SK-N-SH treated with all-trans-retinoic acid at 6 μM for 48 hours (cell line): Measurements from ENCODE around the gene PTRH2.

ENCODE experiments used
- ATAC-seq: fragments of 200-7000 bp; cut with Tn5 transposase; 3 replicates; pipeline ENCODE4 v1.9.1; 2020; ENCODE audit warnings: mild to moderate bottlenecking, moderate library complexity
- ARNTL ChIP-seq: fragments of 450-650 bp; formaldehyde crosslinking; IDR thresholded peaks from 2 replicates; pipeline ENCODE4 v1.5.0; 2020; ENCODE audit warnings: low read depth, mild to moderate bottlenecking, moderate library complexity, borderline replicate concordance
- BACH2 ChIP-seq: fragments of 250-450 bp; sonication (Bioruptor Pico); IDR thresholded peaks from 2 replicates; pipeline ENCODE4 v1.9.0; 2021; ENCODE audit warnings: mild to moderate bottlenecking, borderline replicate concordance
- GLIS3 ChIP-seq: fragments of 250-450 bp; sonication (Bioruptor Pico); IDR thresholded peaks from 2 replicates; pipeline ENCODE4 v1.5.0; 2020; ENCODE audit warnings: mild to moderate bottlenecking, moderate library complexity
- ISL1 ChIP-seq: fragments of 250-450 bp; sonication (Bioruptor Pico); IDR thresholded peaks from 2 replicates; pipeline ENCODE4 v2.1.2; 2022; ENCODE audit warnings: mild to moderate bottlenecking, moderate library complexity
- OSR1 ChIP-seq: fragments of 250-450 bp; sonication (Bioruptor Pico); IDR thresholded peaks from 2 replicates; pipeline ENCODE4 v1.8.0; 2022; ENCODE audit warnings: moderate library complexity, mild to moderate bottlenecking, inconsistent platforms
- PATZ1 ChIP-seq: fragments of 250-450 bp; sonication (Bioruptor Pico); IDR thresholded peaks from 2 replicates; pipeline ENCODE4 v1.8.0; 2020; ENCODE audit warnings: mild to moderate bottlenecking, moderate library complexity, borderline replicate concordance
- POU6F1 ChIP-seq: fragments of 250-450 bp; sonication (Bioruptor Pico); IDR thresholded peaks from 2 replicates; pipeline ENCODE4 v1.8.0; 2021; ENCODE audit warnings: low read depth, mild to moderate bottlenecking, moderate library complexity, borderline replicate concordance
- PPARA ChIP-seq: fragments of 250-450 bp; sonication (Bioruptor Pico); IDR thresholded peaks from 2 replicates; pipeline ENCODE4 v1.5.0; 2020; ENCODE audit warnings: mild to moderate bottlenecking, borderline replicate concordance
- RARB ChIP-seq: fragments of 250-450 bp; sonication (Bioruptor Pico); IDR thresholded peaks from 2 replicates; pipeline ENCODE4 v1.8.0; 2021; ENCODE audit warnings: mild to moderate bottlenecking, moderate library complexity
- SNAI2 ChIP-seq: fragments of 250-450 bp; sonication (Bioruptor Pico); IDR thresholded peaks from 2 replicates; pipeline ENCODE4 v1.5.0; 2020; ENCODE audit warnings: mild to moderate bottlenecking, moderate library complexity
- TCF4 ChIP-seq: fragments of 250-450 bp; sonication (Bioruptor Pico); IDR thresholded peaks from 2 replicates; pipeline ENCODE4 v1.8.0; 2021; ENCODE audit warnings: mild to moderate bottlenecking, moderate library complexity, borderline replicate concordance
- TOX ChIP-seq: fragments of 250-450 bp; sonication (Bioruptor Pico); IDR thresholded peaks from 2 replicates; pipeline ENCODE4 v1.8.0; 2021; ENCODE audit warnings: mild to moderate bottlenecking, moderate library complexity, borderline replicate concordance
- ZFP3 ChIP-seq: fragments of 250-450 bp; sonication (Bioruptor Pico); IDR thresholded peaks from 2 replicates; pipeline ENCODE4 v1.5.0; 2020; ENCODE audit warnings: mild to moderate bottlenecking, moderate library complexity
- ZFP30 ChIP-seq: fragments of 450-650 bp; formaldehyde crosslinking; IDR thresholded peaks from 2 replicates; pipeline ENCODE4 v1.5.0; 2022; ENCODE audit warnings: mild to moderate bottlenecking, moderate library complexity
- ZNF565 ChIP-seq: fragments of 450-650 bp; formaldehyde crosslinking; conservative IDR thresholded peaks from 2 replicates; pipeline ENCODE4 v1.5.0; 2020; ENCODE audit warnings: low read depth, mild to moderate bottlenecking, moderate library complexity
- ZNF70 ChIP-seq: fragments of 450-650 bp; formaldehyde crosslinking; IDR thresholded peaks from 2 replicates; pipeline ENCODE4 v1.5.0; 2020; ENCODE audit warnings: mild to moderate bottlenecking, moderate library complexity
- ZNF8 ChIP-seq: fragments of 450-650 bp; formaldehyde crosslinking; IDR thresholded peaks from 2 replicates; pipeline ENCODE4 v1.5.0; 2020; ENCODE audit warnings: mild to moderate bottlenecking, moderate library complexity
- TF ChIP-seq, protein P1 (sequence below): fragments of 250-450 bp; sonication (Bioruptor Pico); IDR thresholded peaks from 2 replicates; pipeline ENCODE4 v1.5.0; 2020; ENCODE audit warnings: mild to moderate bottlenecking, moderate library complexity
- TF ChIP-seq, protein P2 (sequence below): fragments of 250-450 bp; sonication (Bioruptor Pico); IDR thresholded peaks from 2 replicates; pipeline ENCODE4 v1.5.1; 2021; ENCODE audit warnings: mild to moderate bottlenecking, moderate library complexity
- TF ChIP-seq, protein P3 (sequence below): fragments of 250-450 bp; sonication (Bioruptor Pico); IDR thresholded peaks from 2 replicates; pipeline ENCODE4 v1.5.1; 2020; ENCODE audit warnings: low read depth, mild to moderate bottlenecking, moderate library complexity

PTRH2 gene

GRCh38 chr17:59702304-59702703, 4.9 kb downstream of the PTRH2 start:
- TF ChIP-seq, protein P1, sequence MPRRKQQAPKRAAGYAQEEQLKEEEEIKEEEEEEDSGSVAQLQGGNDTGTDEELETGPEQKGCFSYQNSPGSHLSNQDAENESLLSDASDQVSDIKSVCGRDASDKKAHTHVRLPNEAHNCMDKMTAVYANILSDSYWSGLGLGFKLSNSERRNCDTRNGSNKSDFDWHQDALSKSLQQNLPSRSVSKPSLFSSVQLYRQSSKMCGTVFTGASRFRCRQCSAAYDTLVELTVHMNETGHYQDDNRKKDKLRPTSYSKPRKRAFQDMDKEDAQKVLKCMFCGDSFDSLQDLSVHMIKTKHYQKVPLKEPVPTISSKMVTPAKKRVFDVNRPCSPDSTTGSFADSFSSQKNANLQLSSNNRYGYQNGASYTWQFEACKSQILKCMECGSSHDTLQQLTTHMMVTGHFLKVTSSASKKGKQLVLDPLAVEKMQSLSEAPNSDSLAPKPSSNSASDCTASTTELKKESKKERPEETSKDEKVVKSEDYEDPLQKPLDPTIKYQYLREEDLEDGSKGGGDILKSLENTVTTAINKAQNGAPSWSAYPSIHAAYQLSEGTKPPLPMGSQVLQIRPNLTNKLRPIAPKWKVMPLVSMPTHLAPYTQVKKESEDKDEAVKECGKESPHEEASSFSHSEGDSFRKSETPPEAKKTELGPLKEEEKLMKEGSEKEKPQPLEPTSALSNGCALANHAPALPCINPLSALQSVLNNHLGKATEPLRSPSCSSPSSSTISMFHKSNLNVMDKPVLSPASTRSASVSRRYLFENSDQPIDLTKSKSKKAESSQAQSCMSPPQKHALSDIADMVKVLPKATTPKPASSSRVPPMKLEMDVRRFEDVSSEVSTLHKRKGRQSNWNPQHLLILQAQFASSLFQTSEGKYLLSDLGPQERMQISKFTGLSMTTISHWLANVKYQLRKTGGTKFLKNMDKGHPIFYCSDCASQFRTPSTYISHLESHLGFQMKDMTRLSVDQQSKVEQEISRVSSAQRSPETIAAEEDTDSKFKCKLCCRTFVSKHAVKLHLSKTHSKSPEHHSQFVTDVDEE: no peak
- TF ChIP-seq ZNF565 (CRISPR knock-in tag): no peak
- no peak for TF ChIP-seq GLIS3 (CRISPR knock-in tag)
- no peak for TF ChIP-seq ZNF8 (CRISPR knock-in tag)
- TF ChIP-seq TOX (CRISPR knock-in tag): no peak
- TF ChIP-seq PATZ1 (CRISPR knock-in tag): no peak
- TF ChIP-seq POU6F1: no peak
- ATAC-seq: no peak

- ATAC-seq: no peak
- TF ChIP-seq PATZ1 (CRISPR knock-in tag) (no peak), OSR1 (CRISPR knock-in tag) (no peak), ARNTL (no peak), ZNF70 (no peak), ZNF8 (CRISPR knock-in tag) (no peak)
- TF ChIP-seq, protein P2, sequence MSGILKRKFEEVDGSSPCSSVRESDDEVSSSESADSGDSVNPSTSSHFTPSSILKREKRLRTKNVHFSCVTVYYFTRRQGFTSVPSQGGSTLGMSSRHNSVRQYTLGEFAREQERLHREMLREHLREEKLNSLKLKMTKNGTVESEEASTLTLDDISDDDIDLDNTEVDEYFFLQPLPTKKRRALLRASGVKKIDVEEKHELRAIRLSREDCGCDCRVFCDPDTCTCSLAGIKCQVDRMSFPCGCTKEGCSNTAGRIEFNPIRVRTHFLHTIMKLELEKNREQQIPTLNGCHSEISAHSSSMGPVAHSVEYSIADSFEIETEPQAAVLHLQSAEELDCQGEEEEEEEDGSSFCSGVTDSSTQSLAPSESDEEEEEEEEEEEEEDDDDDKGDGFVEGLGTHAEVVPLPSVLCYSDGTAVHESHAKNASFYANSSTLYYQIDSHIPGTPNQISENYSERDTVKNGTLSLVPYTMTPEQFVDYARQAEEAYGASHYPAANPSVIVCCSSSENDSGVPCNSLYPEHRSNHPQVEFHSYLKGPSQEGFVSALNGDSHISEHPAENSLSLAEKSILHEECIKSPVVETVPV (CRISPR knock-in tag): no peak
Observed at GRCh38 chr17:59699786-59700185, 7.4 kb downstream of the PTRH2 start.

DNA sequence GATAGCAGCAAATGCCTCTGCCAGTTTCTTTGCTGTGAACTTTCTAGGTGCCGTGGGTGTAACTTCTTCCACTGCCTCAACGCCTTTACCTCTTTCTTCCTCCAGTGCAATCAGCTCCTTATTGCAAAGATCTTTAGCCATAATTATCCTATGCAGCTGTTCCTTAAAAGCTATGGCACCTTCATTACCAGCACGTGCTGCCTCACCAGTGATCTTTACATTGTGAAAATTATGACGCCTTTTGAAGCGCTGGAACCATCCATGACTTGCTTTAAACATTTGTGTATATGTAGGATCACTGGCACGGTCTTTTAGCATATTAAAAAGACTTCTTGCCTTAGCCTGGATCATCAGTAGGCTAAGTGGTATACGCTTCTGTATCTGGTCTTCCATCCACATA, 8.0 kb downstream of the PTRH2 start:
- no peak for ATAC-seq
- TF ChIP-seq ZFP3 (CRISPR knock-in tag) (no peak), BACH2 (CRISPR knock-in tag) (no peak), ZFP30 (no peak), ZNF565 (CRISPR knock-in tag) (no peak), ISL1 (CRISPR knock-in tag) (no peak), OSR1 (CRISPR knock-in tag) (no peak), PPARA (CRISPR knock-in tag) (no peak), TOX (CRISPR knock-in tag) (no peak), SNAI2 (CRISPR knock-in tag) (no peak), GLIS3 (CRISPR knock-in tag) (no peak), TCF4 (CRISPR knock-in tag) (no peak), ZNF70 (no peak), RARB (CRISPR knock-in tag) (no peak), POU6F1 (no peak)
- TF ChIP-seq, protein P3, sequence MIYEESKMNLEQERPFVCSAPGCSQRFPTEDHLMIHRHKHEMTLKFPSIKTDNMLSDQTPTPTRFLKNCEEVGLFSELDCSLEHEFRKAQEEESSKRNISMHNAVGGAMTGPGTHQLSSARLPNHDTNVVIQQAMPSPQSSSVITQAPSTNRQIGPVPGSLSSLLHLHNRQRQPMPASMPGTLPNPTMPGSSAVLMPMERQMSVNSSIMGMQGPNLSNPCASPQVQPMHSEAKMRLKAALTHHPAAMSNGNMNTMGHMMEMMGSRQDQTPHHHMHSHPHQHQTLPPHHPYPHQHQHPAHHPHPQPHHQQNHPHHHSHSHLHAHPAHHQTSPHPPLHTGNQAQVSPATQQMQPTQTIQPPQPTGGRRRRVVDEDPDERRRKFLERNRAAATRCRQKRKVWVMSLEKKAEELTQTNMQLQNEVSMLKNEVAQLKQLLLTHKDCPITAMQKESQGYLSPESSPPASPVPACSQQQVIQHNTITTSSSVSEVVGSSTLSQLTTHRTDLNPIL (CRISPR knock-in tag): no peak
- TF ChIP-seq, protein P1: no peak
- TF ChIP-seq, protein P2 (CRISPR knock-in tag): no peak
